Fibroblast of skin of right biceps (primary cell): ENCODE measurements around the gene CTSL.
"Not testable (repeated sequence)": the region's sequence is repeated elsewhere in the genome, so short reads cannot be mapped to it uniquely, and the experiment has no call there.

ENCODE experiments used
- DNase-seq: peaks from one replicate; pipeline ENCODE4 v3.0.0-alpha.2; 2013

Gene CTSL

GRCh38 chr9:87722393-87723088, 3.4 kb upstream of the CTSL start:
- DNase-seq = no peak

- peak; percentile 28 for DNase-seq
Observed at GRCh38 chr9:87725356-87725899, 491 bp upstream of the CTSL start.

GRCh38 chr9:87729246-87729645, 3.3 kb downstream of the CTSL start:
- DNase-seq = no peak

- DNase-seq = no peak
Observed at GRCh38 chr9:87731321-87731720, 5.4 kb downstream of the CTSL start.

- DNase-seq = no peak
Observed at GRCh38 chr9:87732344-87732743, 6.4 kb downstream of the CTSL start.

- DNase-seq = no peak
Observed at GRCh38 chr9:87732756-87733155, 6.8 kb downstream of the CTSL start.

- DNase-seq = no peak
Observed at GRCh38 chr9:87733273-87734052, 7.5 kb downstream of the CTSL start.

GRCh38 chr9:87734106-87734505, 8.2 kb downstream of the CTSL start:
- no peak for DNase-seq

GRCh38 chr9:87739546-87739945, 13.6 kb downstream of the CTSL start:
- no peak for DNase-seq

- DNase-seq = no peak
Observed at GRCh38 chr9:87740209-87740608, 14.3 kb downstream of the CTSL start.

GRCh38 chr9:87741326-87741725, 15.4 kb downstream of the CTSL start:
- no peak for DNase-seq

GRCh38 chr9:87741891-87742290, 16.0 kb downstream of the CTSL start:
- DNase-seq = no peak

GRCh38 chr9:87742813-87743428, 17.0 kb downstream of the CTSL start:
- DNase-seq = peak; percentile 6

GRCh38 chr9:87744247-87744646, 18.3 kb downstream of the CTSL start:
- not testable (repeated sequence) for DNase-seq

- DNase-seq = no peak
Observed at GRCh38 chr9:87746186-87746585, 20.3 kb downstream of the CTSL start.

- no peak for DNase-seq
Observed at GRCh38 chr9:87748881-87749280, 23.0 kb downstream of the CTSL start.

GRCh38 chr9:87749335-87750035, 23.6 kb downstream of the CTSL start:
- no peak for DNase-seq

GRCh38 chr9:87750726-87751125, 24.8 kb downstream of the CTSL start:
- DNase-seq = no peak

- DNase-seq = no peak
Observed at GRCh38 chr9:87751423-87751822, 25.5 kb downstream of the CTSL start.

GRCh38 chr9:87751868-87752267, 25.9 kb downstream of the CTSL start:
- no peak for DNase-seq

- no peak for DNase-seq
Observed at GRCh38 chr9:87753313-87753712, 27.4 kb downstream of the CTSL start.

- not testable (repeated sequence) for DNase-seq
Observed at GRCh38 chr9:87758330-87758729, 32.4 kb downstream of the CTSL start.

- not testable (repeated sequence) for DNase-seq
Observed at GRCh38 chr9:87759980-87760379, 34.1 kb downstream of the CTSL start.
